ENCODE data around the gene STAT6.
"Not testable (repeated sequence)": the region's sequence is repeated elsewhere in the genome, so short reads cannot be mapped to it uniquely, and the experiment has no call there.

The STAT6 gene

GRCh38 chr12:57087691-57088353 lies 23.3 kb downstream of the STAT6 start:
- DNase-seq (ENCODE audit: low spot score), result peak; percentile 89

DNA sequence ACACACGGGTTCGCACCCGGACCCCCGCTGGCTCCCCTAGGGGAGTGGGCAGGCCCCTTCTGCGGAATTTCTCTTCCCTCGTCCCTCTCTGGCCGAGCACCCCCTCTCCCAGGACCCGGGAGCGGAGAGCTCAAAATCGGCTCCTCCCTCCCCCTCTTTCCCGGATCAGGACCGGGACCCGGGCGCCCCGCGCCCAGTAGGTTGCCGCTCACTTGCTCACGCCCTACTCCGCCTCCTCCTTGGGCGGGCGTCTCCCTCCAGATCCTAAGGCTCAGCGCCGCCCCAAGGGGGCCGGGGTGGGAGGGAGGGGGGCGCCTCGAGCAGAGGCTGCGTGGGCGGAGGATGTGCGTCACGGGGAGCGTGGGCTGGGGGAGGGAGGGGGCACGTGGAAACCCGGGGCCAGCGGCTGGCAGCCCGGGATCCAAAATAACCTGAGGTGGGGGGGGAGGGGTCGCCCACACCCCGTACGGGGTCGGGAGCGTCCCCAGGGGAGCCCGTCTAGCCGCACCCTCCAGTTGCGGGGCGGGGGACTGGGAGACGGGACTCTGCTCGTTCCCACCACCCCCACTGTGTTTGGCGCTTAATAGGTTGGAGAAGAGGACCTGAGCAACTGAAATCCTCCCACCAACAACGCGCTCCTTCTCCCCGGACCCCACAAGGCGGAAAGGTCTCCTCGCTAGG lies 24.0 kb downstream of the STAT6 start:
- DNase-seq (ENCODE audit: low spot score), result peak; percentile 91

- peak; percentile 60 for DNase-seq (ENCODE audit: low spot score)
These were observed 24.6 kb downstream of the STAT6 start for GRCh38 chr12:57086493-57087009.

GRCh38 chr12:57085999-57086492 lies 25.1 kb downstream of the STAT6 start:
- no peak for DNase-seq (ENCODE audit: low spot score)

DNA sequence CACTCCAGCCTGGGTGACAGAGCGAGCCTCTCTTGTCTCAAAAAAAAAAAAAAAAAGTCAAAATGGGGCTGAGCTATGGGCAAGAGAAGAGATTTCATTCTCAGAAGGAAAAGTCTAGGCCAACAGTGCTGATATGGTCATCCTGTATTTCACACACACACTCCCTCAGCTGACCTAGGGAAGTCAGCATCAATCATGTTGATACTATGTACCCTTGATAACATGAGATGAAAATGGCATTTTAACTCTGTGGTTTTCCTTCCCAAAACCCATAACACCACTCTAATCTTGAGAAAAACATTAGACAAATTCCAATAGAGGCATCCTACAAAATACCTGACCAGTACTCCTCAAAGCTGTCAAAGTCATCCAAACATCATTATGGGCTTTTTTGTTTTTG lies 30.3 kb downstream of the STAT6 start:
- no peak for DNase-seq (ENCODE audit: low spot score)

DNA sequence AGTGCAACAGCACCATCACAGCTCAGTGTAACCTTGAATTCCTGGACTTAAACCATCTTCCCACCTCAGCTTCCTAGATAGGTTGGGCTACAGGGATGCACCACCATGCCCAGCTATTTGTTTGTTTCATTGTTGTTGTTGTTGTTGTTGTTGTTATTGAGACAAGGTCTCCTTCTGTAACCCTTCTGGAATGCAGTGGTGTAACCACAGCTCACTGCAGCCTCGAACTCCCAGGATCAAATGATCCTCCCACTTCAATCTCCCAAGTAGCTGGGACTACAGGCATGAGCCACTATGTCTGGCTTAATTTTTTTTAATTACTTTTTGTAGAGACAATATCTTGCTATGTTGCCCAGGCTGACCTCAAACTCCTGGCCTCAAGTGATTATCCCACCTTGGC lies 31.3 kb downstream of the STAT6 start:
- no peak for DNase-seq (ENCODE audit: low spot score)

- peak; percentile 98 for DNase-seq (ENCODE audit: low spot score)
These were observed 32.4 kb downstream of the STAT6 start, which contains the start of gene NEMP1 for GRCh38 chr12:57078519-57079404. Gene NEMP1 (minus strand): TSS chr12:57078791. CDS start chr12:57078745, 46 bp downstream.

GRCh38 chr12:57073566-57074450 lies 37.4 kb downstream of the STAT6 start:
- not testable (repeated sequence) for DNase-seq (ENCODE audit: low spot score)

DNA sequence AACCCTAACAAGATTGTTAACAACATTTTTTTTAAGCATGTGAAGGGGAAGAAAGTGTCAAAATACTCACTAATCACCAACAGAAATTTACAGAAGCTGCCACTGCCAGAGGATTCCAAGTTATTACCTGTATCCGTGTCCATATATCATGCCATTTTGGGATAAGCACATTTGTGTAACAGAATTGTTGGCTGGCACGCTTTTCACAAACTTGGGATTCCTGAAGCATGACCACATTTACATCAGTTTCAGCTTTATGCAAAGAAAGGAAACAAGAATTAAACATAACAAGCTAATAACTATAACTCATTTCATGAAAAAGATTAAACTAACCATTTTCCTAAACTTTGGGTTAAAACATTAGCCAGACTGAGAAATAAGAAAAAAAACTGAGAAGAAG lies 38.5 kb downstream of the STAT6 start:
- DNase-seq (ENCODE audit: low spot score), result peak; percentile 44

GRCh38 chr12:57069523-57069922 lies 41.6 kb downstream of the STAT6 start:
- peak; percentile 76 for DNase-seq (ENCODE audit: low spot score)

DNA sequence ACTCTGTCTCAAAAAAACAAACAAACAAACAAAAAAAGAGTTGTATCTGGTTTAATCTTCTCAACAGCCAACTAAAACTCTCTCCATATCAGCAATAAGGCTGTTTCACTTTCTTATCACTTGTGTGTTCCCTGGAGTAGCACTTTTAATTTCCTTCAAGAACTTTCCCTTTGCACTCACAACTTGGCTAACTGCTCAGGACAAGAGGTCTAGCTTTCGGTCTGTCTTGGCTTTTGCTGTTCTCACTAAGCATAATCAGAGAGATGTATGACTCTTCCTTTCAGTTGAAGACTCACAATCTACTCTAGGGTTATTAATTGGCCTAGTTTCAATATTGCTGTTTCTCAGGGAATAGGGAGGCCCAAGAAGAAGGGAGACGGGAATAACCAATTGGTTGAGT lies 44.9 kb downstream of the STAT6 start:
- no peak for DNase-seq (ENCODE audit: low spot score)

DNA sequence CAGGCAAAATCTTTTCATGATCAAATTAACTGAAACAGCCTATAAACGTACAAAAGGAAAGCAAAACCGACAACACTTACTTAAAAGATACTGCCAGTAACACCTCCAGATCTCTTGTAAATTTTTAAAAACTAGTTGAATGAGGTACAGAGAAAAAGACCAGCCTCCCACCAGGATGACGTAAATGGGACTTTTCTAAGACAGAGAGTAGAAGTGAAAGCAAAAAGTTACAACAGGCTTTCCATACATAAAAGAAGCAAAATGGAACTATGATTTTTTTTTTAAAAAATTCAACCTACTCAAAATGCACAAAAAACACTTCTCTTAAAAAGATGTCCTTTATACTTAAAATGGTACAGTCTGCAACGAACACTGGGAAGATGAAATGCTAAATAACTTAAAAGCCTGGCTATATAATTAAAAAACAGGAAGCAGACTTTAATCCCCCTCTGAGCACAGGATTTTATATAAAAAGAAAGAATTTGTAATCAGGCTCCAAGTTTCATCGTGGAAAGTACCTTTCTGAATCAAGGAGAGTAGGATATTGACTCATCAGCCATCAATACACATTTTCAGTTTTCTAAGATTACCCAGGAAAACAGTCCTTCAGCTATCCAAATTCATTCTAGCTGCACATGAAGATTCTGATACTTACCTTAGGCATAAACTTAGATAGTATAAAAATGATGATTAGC lies 47.0 kb downstream of the STAT6 start:
- DNase-seq (ENCODE audit: low spot score), result no peak

DNA sequence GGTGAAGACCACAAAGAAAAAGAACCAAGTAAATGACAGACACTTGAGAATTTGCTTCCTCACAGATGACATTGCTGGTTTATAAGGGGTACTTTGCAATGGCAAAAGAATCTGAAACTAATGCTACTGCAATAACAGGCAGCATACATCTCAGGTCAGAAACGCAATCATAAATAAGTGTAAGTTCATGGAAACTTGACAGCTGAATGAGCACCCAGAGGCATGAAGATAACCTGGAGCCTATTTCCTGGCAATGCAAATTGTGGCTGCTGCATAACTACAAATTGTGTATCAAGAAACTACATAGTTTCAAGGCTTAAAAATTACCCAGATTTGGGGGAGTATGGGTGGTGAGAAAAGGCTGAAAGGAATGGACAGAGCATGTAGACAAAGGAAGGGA lies 52.7 kb downstream of the STAT6 start:
- DNase-seq (ENCODE audit: low spot score), result no peak

- DNase-seq (ENCODE audit: low spot score), result no peak
These were observed 54.0 kb downstream of the STAT6 start for GRCh38 chr12:57057067-57057751.

DNA sequence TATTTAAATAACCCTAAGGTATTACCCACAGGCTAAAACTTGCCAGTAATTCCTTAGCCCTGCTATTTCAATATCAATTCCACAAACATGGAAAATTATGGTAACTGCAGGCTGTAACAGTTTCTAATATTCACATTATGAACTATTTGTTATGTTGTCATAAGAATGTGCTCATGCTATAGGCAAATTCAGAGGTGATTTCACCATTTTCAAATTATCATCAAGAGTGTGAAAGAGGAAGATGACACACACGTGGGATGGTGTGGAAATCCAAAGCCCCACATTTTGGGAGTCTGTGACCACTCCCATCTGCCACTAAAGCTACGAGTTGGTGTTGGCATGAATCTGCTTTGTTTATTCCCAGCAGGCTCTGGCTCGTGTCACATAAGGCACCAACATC lies 55.3 kb downstream of the STAT6 start:
- no peak for DNase-seq (ENCODE audit: low spot score)

GRCh38 chr12:57053901-57054300 lies 57.3 kb downstream of the STAT6 start:
- DNase-seq (ENCODE audit: low spot score), result not testable (repeated sequence)

DNA sequence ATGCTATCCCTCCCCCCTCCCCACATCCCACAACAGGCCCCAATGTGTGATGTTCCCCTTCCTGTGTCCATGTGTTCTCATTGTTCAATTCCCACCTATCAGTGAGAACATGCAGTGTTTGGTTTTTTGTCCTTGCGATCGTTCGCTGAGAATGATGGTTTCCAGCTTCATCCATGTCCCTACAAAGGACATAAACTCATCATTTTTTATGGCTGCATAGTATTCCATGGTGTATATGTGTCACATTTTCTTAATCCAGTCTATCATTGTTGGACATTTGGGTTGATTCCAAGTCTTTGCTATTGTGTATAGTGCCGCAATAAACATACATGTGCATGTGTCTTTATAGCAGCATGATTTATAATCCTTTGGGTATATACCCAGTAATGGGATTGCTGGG lies 58.0 kb downstream of the STAT6 start:
- not testable (repeated sequence) for DNase-seq (ENCODE audit: low spot score)

GRCh38 chr12:57051011-57051410 lies 60.2 kb downstream of the STAT6 start:
- no peak for DNase-seq (ENCODE audit: low spot score)

- DNase-seq (ENCODE audit: low spot score), result peak; percentile 51
These were observed 61.3 kb downstream of the STAT6 start, which contains the start of gene MYO1A for GRCh38 chr12:57049890-57050289. Gene MYO1A (minus strand): TSS chr12:57050129. CDS start chr12:57048323, 1,806 bp downstream.

DNA sequence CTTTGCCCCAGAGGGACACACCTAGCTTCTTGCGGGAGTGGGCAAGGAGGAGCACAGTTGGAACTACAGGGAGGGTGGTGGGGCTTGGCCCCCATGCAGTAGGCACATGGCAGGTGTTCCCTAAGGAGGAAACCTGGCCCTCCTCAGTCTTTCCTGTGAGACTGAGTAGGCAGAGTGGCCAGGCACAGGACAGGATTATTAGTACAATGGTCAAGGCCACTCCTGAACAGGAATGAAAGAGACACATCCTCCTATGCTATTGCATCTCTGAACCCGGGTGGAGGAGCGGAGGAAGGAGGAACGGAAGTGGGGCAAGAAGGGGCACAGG lies 62.1 kb downstream of the STAT6 start:
- DNase-seq (ENCODE audit: low spot score), result no peak

All from GM03348 (cell line).